ENCODE results near the gene SHH.
"Not testable (repeated sequence)": the region's sequence is repeated elsewhere in the genome, so short reads cannot be mapped to it uniquely, and the experiment has no call there.

SHH gene

GRCh38 chr7:155818154-155818819 is 6.0 kb upstream of the SHH start:
- peaks cover 18% of the 10 kb centered on the region for H3K27me3 ChIP-seq (ENCODE audit: control insufficient read depth, low read length)
- no peaks in the 10 kb centered on the region for H3K79me2 ChIP-seq (ENCODE audit: control insufficient read depth, low read length)
- no peak overlapping the region for H3K4me2 ChIP-seq (ENCODE audit: low read length)
- H3K27ac ChIP-seq (ENCODE audit: low read depth, low read length), result no peak overlapping the region
- no peaks in the 10 kb centered on the region for H4K20me1 ChIP-seq (ENCODE audit: control insufficient read depth, insufficient read depth, low read depth, low read length)
- no peaks in the 10 kb centered on the region for H3K36me3 ChIP-seq (ENCODE audit: control insufficient read depth, low read length)
- H3K9me2 ChIP-seq (replicated peaks; ENCODE audit: control insufficient read depth, low read length), result no peaks in the 10 kb centered on the region
- H3F3A ChIP-seq (ENCODE audit: control insufficient read depth, insufficient read depth), result no peaks in the 10 kb centered on the region
- H3K4me3 ChIP-seq (ENCODE audit: low read length), result no peak overlapping the region
- no peak for TF ChIP-seq EZH2phosphoT487 (IDR thresholded peaks at IDR 0.05; ENCODE audit: borderline replicate concordance, low read length)
- TF ChIP-seq, protein P1, sequence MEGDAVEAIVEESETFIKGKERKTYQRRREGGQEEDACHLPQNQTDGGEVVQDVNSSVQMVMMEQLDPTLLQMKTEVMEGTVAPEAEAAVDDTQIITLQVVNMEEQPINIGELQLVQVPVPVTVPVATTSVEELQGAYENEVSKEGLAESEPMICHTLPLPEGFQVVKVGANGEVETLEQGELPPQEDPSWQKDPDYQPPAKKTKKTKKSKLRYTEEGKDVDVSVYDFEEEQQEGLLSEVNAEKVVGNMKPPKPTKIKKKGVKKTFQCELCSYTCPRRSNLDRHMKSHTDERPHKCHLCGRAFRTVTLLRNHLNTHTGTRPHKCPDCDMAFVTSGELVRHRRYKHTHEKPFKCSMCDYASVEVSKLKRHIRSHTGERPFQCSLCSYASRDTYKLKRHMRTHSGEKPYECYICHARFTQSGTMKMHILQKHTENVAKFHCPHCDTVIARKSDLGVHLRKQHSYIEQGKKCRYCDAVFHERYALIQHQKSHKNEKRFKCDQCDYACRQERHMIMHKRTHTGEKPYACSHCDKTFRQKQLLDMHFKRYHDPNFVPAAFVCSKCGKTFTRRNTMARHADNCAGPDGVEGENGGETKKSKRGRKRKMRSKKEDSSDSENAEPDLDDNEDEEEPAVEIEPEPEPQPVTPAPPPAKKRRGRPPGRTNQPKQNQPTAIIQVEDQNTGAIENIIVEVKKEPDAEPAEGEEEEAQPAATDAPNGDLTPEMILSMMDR (IDR thresholded peaks at IDR 0.05; ENCODE audit: low read depth, low read length, poor library complexity, severe bottlenecking), result no peak
- peaks cover 9% of the 10 kb centered on the region; the same call in 1 of the 2 replicates for H3K9me3 ChIP-seq (ENCODE audit: control insufficient read depth, insufficient read depth, low read length)
- H3K4me1 ChIP-seq (ENCODE audit: control insufficient read depth, low read length), result peaks cover 5% of the 10 kb centered on the region

DNA sequence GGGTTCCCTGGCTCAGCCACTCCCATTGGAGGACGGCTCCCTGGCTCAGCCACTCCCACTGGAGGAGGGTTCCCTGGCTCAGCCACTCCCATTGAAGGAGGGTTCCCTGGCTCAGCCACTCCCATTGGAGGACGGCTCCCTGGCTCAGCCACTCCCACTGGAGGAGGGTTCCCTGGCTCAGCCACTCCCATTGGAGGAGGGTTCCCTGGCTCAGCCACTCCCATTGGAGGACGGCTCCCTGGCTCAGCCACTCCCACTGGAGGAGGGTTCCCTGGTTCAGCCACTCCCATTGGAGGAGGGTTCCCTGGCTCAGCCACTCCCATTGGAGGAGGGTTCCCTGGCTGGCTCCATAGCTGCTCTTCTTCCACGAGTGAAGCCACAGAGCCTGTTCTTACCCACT is 5.3 kb upstream of the SHH start:
- H3K9me2 ChIP-seq (replicated peaks; ENCODE audit: control insufficient read depth, low read length); H3K4me3 ChIP-seq (ENCODE audit: low read length); H4K20me1 ChIP-seq (ENCODE audit: control insufficient read depth, insufficient read depth, low read depth, low read length); H3K4me2 ChIP-seq (ENCODE audit: low read length); H3F3A ChIP-seq (ENCODE audit: control insufficient read depth, insufficient read depth); H3K79me2 ChIP-seq (ENCODE audit: control insufficient read depth, low read length); H3K27ac ChIP-seq (ENCODE audit: low read depth, low read length); H3K36me3 ChIP-seq (ENCODE audit: control insufficient read depth, low read length); H3K9me3 ChIP-seq (ENCODE audit: control insufficient read depth, insufficient read depth, low read length); H3K4me1 ChIP-seq (ENCODE audit: control insufficient read depth, low read length): not testable (repeated sequence)
- H3K27me3 ChIP-seq (ENCODE audit: control insufficient read depth, low read length), result peaks cover 25% of the 10 kb centered on the region

GRCh38 chr7:155816996-155817395 is 4.7 kb upstream of the SHH start:
- H3K27me3 ChIP-seq (ENCODE audit: control insufficient read depth, low read length), result peaks cover 26% of the 10 kb centered on the region
- no peak overlapping the region for H3K4me2 ChIP-seq (ENCODE audit: low read length)
- H3K9me3 ChIP-seq (ENCODE audit: control insufficient read depth, insufficient read depth, low read length), result peaks cover 9% of the 10 kb centered on the region; the same call in 1 of the 2 replicates
- peaks cover 5% of the 10 kb centered on the region for H3K4me1 ChIP-seq (ENCODE audit: control insufficient read depth, low read length)
- H4K20me1 ChIP-seq (ENCODE audit: control insufficient read depth, insufficient read depth, low read depth, low read length), result no peaks in the 10 kb centered on the region
- H3F3A ChIP-seq (ENCODE audit: control insufficient read depth, insufficient read depth), result no peaks in the 10 kb centered on the region
- no peaks in the 10 kb centered on the region for H3K9me2 ChIP-seq (replicated peaks; ENCODE audit: control insufficient read depth, low read length)
- no peaks in the 10 kb centered on the region for H3K79me2 ChIP-seq (ENCODE audit: control insufficient read depth, low read length)
- TF ChIP-seq EZH2phosphoT487 (IDR thresholded peaks at IDR 0.05; ENCODE audit: borderline replicate concordance, low read length), result no peak
- TF ChIP-seq, protein P1 (IDR thresholded peaks at IDR 0.05; ENCODE audit: low read depth, low read length, poor library complexity, severe bottlenecking), result no peak
- H3K4me3 ChIP-seq (ENCODE audit: low read length), result no peak overlapping the region
- no peaks in the 10 kb centered on the region for H3K36me3 ChIP-seq (ENCODE audit: control insufficient read depth, low read length)
- no peak overlapping the region for H3K27ac ChIP-seq (ENCODE audit: low read depth, low read length)

DNA sequence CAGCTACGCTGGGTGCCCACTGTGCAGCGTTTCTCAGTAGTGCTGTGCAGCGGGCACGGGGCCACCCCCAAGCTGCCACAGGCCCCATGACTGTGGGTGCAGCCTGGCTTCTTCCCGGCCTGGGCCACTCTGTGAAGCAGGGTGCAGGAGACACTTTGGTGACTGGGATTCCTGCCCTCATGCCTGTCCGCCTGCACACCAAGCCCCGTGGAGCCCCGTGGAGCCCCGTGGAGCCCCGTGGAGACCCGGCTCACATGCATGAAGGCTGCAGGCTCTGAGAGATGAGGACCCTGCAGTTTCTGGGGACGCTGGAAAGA is 3.9 kb upstream of the SHH start:
- Histone ChIP-seq H3K36me3 (ENCODE audit: control insufficient read depth, low read length) (no peaks in the 10 kb centered on the region), H3K4me2 (ENCODE audit: low read length) (no peak overlapping the region), H3K27me3 (ENCODE audit: control insufficient read depth, low read length) (peaks cover 30% of the 10 kb centered on the region), H3K4me3 (ENCODE audit: low read length) (no peak overlapping the region), H3K79me2 (ENCODE audit: control insufficient read depth, low read length) (no peaks in the 10 kb centered on the region), H3K27ac (ENCODE audit: low read depth, low read length) (no peak overlapping the region), H3K4me1 (ENCODE audit: control insufficient read depth, low read length) (peaks cover 5% of the 10 kb centered on the region), H3K9me3 (ENCODE audit: control insufficient read depth, insufficient read depth, low read length) (peaks cover 9% of the 10 kb centered on the region; the same call in 1 of the 2 replicates), H4K20me1 (ENCODE audit: control insufficient read depth, insufficient read depth, low read depth, low read length) (no peaks in the 10 kb centered on the region; the same call in 1 of the 2 replicates), H3K9me2 (replicated peaks; ENCODE audit: control insufficient read depth, low read length) (no peaks in the 10 kb centered on the region), H3F3A (ENCODE audit: control insufficient read depth, insufficient read depth) (no peaks in the 10 kb centered on the region)
- TF ChIP-seq EZH2phosphoT487 (IDR thresholded peaks at IDR 0.05; ENCODE audit: borderline replicate concordance, low read length), result no peak
- TF ChIP-seq, protein P1 (IDR thresholded peaks at IDR 0.05; ENCODE audit: low read depth, low read length, poor library complexity, severe bottlenecking), result no peak
